ENCODE data around the gene HOXC9. TPM values are rescaled to one million over a fixed set of nuclear protein-coding genes. Genes with fewer than 3 reads are reported as not detected.

Gene HOXC9
- total RNA-seq, 1 donor from 2014 or later = 0.27 TPM

DNA sequence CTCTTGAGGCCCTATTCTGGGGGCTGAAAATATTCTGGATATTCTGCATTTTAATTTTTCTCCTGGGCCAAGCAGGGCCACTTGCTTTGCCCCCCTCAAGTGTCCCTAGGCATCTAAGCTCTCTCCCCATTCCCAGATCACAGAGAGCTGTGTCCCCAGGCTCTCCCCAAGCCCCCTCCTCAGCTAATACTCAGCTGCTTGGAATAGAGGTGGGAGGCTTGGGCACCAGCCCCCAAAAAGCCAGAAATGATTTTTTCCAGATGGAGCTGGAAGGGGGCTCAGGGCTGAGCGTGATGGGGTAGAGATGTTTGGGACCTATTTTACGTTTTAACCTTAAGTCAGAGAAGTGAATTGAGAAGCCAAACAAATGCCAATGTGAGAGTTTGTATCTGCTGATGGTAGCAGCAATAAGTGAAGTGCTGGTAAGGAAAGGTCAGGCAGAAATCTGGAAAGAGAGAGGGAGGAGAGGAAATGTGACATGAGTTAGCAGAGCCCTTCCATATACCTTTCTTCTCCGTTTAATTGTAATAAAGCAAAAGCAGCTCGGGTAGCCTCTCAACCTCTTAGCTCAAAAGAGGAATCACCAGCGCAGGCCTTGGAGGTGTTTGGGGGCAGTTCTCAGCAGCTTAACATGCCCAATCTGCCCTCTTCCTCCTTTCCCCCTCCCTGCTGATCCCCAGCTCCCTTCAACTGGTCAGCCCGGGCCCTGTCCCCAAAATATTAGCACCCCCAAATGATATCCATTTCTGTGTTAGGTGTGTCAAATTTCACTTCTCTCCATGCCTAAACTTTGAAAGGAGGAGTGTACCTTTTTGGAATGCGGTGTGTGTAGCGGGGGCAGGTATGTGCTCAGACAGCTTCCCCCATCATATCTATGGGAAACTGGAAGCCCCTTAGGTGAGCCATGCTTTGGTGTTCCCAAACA, 23.3 kb downstream of the HOXC9 start:
- Mint-ChIP-seq H3K27me3 (peaks cover 94% of the 10 kb centered on the region), H3K36me3 (peaks cover 4% of the 10 kb centered on the region), H3K27ac (no peak overlapping the region), H3K4me3 (no peak overlapping the region), H3K4me1 (ENCODE audit: unreplicated experiment) (peaks cover 42% of the 10 kb centered on the region), H3K9me3 (no peaks in the 10 kb centered on the region)
- TF ChIP-seq, protein P1, sequence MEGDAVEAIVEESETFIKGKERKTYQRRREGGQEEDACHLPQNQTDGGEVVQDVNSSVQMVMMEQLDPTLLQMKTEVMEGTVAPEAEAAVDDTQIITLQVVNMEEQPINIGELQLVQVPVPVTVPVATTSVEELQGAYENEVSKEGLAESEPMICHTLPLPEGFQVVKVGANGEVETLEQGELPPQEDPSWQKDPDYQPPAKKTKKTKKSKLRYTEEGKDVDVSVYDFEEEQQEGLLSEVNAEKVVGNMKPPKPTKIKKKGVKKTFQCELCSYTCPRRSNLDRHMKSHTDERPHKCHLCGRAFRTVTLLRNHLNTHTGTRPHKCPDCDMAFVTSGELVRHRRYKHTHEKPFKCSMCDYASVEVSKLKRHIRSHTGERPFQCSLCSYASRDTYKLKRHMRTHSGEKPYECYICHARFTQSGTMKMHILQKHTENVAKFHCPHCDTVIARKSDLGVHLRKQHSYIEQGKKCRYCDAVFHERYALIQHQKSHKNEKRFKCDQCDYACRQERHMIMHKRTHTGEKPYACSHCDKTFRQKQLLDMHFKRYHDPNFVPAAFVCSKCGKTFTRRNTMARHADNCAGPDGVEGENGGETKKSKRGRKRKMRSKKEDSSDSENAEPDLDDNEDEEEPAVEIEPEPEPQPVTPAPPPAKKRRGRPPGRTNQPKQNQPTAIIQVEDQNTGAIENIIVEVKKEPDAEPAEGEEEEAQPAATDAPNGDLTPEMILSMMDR (conservative IDR thresholded peaks at IDR 0.05) = no peak
- DNase-seq (ENCODE audit: extremely low spot score, unreplicated experiment) = no peak

DNA sequence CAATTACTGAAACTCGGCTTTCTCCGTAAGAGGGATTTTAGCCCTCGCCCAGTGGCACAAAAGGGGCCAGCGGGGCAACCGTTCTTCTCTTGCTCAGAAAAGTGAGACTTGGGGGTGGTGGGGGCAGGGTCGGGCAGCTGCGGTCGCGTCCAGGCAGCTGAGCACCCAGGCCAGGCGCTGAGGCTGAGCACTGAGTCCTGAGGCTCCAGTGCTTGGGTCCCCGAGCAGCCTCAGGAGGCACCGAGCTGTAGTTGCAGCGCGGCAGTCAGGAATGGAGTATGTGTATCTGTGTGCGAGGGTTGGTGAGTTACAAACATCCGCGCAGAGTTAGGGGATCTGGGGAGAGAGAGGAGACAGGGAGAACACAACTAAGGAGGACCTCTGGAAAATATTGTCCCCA, 24.2 kb downstream of the HOXC9 start:
- peaks cover 4% of the 10 kb centered on the region for H3K36me3 Mint-ChIP-seq
- no peaks in the 10 kb centered on the region for H3K9me3 Mint-ChIP-seq
- H3K27ac Mint-ChIP-seq = no peak overlapping the region
- H3K4me3 Mint-ChIP-seq = peak overlapping the region; percentile 66
- TF ChIP-seq, protein P1 (conservative IDR thresholded peaks at IDR 0.05) = no peak
- H3K27me3 Mint-ChIP-seq = peaks cover 95% of the 10 kb centered on the region
- DNase-seq (ENCODE audit: extremely low spot score, unreplicated experiment) = no peak
- peaks cover 43% of the 10 kb centered on the region for H3K4me1 Mint-ChIP-seq (ENCODE audit: unreplicated experiment)

DNA sequence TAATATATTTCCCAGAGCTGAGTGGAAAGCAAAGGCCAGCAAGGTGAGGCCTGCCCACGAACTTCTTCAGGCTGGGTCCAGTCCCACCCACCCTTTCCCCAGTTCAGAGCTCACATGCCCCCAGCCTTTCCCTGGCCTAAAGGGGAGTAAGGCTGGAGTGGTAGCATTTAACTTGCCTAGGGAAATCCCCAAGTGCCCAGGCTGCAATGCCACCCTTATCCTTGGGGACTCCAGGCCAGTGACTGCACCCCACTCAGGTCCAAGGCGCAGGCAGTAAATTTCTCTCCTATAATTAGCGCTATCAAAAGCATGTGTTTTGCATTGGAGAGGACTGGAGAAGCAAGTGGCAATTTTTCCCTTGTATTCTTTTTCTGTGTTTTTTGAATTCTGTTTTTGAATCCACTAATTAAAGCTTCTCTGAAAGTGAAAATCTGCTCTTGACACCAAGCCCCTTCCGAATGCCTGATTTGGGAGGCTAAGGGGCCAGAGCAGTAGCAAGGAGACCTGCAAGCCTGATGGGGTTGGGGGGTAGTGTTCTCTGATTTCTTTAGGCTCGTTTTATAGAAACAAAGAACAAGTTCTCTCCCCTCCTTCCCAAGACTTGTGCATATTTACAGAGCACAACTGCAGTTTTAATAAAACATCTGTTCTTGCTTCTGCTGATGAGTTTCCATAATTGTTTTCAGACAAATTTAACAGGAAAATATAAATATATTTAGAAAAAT, 24.8 kb downstream of the HOXC9 start:
- Mint-ChIP-seq H3K36me3 (peaks cover 4% of the 10 kb centered on the region), H3K9me3 (no peaks in the 10 kb centered on the region), H3K4me1 (ENCODE audit: unreplicated experiment) (peaks cover 47% of the 10 kb centered on the region), H3K27ac (no peak overlapping the region), H3K27me3 (peaks cover 94% of the 10 kb centered on the region), H3K4me3 (no peak overlapping the region)
- TF ChIP-seq, protein P1 (conservative IDR thresholded peaks at IDR 0.05) = no peak
- no peak for DNase-seq (ENCODE audit: extremely low spot score, unreplicated experiment)

DNA sequence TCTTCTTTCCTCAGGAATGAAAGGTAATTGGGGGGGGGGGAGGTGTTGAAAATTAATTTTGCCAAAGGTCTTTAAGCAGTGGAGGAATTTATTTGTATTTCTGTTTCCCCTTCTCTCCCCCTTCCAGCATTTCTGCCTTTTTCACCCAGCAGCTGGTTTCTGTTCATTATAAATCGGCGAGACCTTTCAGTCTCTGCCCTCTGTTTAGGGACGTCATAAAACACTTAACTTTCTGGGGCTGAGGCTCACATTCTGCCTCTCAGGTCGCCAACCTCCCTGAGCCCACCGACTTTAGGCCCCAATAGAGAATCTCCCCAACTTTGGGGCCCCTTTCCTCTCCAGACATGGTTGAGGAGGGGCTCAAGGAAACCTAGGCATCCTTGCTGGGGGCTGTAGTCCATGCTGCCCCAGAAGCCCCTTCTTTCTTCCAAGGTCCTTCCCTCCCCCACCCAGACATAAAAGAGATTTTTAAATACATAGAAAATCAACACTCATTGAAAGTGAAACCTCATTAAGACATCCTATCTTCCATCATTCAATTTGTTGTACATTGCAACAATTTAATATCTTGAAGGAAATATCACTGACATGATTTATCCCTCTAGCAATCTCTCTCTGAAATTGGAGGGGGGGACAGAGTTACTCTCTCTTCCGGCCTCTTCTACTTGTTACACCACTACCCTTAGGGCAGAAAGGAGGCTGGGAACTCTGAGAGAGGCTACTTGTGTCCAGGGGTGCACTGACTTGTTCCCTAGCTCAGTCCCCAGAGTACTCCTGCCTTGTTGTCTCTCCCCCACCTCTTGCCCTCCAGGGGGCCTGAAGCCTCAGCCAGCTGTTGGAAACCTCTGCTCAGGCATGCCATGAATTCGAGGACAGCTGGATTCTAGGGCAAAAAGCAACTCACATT, 25.8 kb downstream of the HOXC9 start:
- peaks cover 93% of the 10 kb centered on the region for H3K27me3 Mint-ChIP-seq
- H3K4me1 Mint-ChIP-seq (ENCODE audit: unreplicated experiment) = peaks cover 50% of the 10 kb centered on the region
- no peak overlapping the region for H3K27ac Mint-ChIP-seq
- H3K9me3 Mint-ChIP-seq = no peaks in the 10 kb centered on the region
- TF ChIP-seq, protein P1 (conservative IDR thresholded peaks at IDR 0.05) = no peak
- peak overlapping the region; percentile 21 for H3K4me3 Mint-ChIP-seq
- peaks cover 3% of the 10 kb centered on the region for H3K36me3 Mint-ChIP-seq
- no peak for DNase-seq (ENCODE audit: extremely low spot score, unreplicated experiment)

Measured in type B pancreatic cell (in vitro differentiated cells).